Measurements from ENCODE around the gene ERC1.
"Not testable (repeated sequence)": the region's sequence is repeated elsewhere in the genome, so short reads cannot be mapped to it uniquely, and the experiment has no call there.

Gene ERC1

DNA sequence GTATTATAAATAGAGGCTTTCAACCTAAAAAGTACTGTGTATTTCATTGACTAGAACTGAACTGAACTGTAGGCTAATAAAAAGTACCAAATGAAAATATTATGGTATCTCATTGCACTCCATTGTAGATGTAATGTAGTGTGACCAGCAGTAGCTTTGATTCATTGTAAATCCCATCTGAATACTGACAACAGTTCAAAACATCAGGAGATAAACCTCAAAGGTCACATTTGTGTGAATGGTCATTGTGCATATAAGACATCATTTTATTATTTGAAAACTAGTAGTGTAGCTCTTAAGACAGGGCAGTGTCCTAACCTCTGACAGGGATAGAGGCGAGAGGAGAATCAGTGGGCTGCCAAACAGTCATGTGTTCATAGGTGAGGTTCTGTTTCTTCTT is 316.8 kb downstream of the ERC1 start:
- no peak for DNase-seq (ENCODE audit: insufficient read length, low spot score)
- FAIRE-seq, result no peak
- TF ChIP-seq POLR2A (IDR thresholded peaks at IDR 0.05; ENCODE audit: low read depth, low read length), result no peak
- TF ChIP-seq PAX5 (IDR thresholded peaks at IDR 0.05; ENCODE audit: insufficient read depth, low read length, severe bottlenecking), result no peak
- TF ChIP-seq POLR2AphosphoS5 (IDR thresholded peaks at IDR 0.05; ENCODE audit: low read depth, low read length), result no peak
- no peak for TF ChIP-seq TAF1 (IDR thresholded peaks at IDR 0.05; ENCODE audit: low read depth, low read length)
- no peak for TF ChIP-seq SPI1 (IDR thresholded peaks at IDR 0.05; ENCODE audit: low read depth, low read length)
- TF ChIP-seq POU2F2 (IDR thresholded peaks at IDR 0.05; ENCODE audit: low read depth, low read length), result no peak

DNA sequence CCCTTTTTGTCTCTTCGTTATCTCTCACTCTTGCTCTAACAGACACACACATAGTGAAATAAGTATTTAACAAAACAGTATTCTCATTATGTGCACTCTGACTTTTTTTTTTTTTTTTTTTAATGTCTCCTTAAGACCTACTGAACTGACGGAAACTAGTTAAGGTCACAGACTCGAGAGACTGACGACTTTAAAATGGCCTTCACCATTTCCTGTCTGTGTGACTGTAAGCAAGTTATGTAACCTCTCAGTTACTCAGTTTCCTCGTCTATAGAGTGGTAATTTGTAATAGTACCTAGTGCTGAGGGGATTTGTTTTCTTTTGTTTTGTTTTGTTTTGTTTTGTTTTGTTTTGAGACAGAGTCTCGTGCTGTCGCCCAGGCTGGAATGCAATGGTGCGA is 318.6 kb downstream of the ERC1 start:
- TF ChIP-seq POU2F2 (IDR thresholded peaks at IDR 0.05; ENCODE audit: low read depth, low read length) (no peak), POLR2AphosphoS5 (IDR thresholded peaks at IDR 0.05; ENCODE audit: low read depth, low read length) (no peak), PAX5 (IDR thresholded peaks at IDR 0.05; ENCODE audit: insufficient read depth, low read length, severe bottlenecking) (no peak), SPI1 (IDR thresholded peaks at IDR 0.05; ENCODE audit: low read depth, low read length) (no peak), TAF1 (IDR thresholded peaks at IDR 0.05; ENCODE audit: low read depth, low read length) (no peak), POLR2A (IDR thresholded peaks at IDR 0.05; ENCODE audit: low read depth, low read length) (no peak)
- FAIRE-seq (peak; percentile 5), DNase-seq (ENCODE audit: insufficient read length, low spot score) (no peak)

DNA sequence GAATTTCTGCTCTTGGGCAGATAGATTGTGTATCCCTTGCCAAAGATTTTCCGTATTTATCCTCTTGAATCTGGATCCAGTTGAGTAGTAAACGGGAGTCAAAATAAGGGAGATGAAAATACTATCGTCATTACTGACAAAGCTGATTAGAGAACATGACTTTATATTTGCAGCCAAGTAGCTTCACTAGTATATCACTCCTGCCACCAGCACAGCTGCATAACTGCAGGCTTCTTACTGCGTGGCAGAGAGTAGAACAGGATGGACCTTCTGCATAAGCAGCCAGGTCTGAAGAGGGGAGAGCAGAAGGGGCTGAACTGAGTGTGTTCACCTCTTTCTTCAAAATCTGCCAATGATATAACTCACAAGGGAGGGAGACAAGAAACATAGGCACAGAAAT is 319.6 kb downstream of the ERC1 start:
- DNase-seq (ENCODE audit: insufficient read length, low spot score), result no peak
- TF ChIP-seq TAF1 (IDR thresholded peaks at IDR 0.05; ENCODE audit: low read depth, low read length) (no peak), SPI1 (IDR thresholded peaks at IDR 0.05; ENCODE audit: low read depth, low read length) (no peak), POLR2AphosphoS5 (IDR thresholded peaks at IDR 0.05; ENCODE audit: low read depth, low read length) (no peak)
- peak; percentile 47 for FAIRE-seq

DNA sequence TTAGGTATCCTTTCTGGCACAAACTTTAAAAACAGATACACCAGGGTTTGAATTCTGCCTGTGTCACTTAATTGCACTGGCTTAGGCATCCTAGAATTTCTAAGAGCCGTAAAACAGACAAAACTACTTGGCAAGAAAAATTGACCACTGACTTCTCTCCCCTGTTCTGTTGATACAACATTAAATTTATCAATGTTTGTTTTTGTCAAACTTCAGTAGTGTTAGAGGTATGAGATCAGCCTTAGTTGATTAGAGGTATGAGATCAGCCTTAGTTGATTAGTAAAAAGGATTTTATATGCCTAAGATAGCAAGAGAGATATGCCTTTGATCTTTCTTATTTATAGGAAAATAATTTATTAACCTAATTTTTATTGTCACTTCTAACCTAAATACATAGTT is 320.1 kb downstream of the ERC1 start:
- no peak for DNase-seq (ENCODE audit: insufficient read length, low spot score)
- no peak for FAIRE-seq
- no peak for TF ChIP-seq SPI1 (IDR thresholded peaks at IDR 0.05; ENCODE audit: low read depth, low read length)
- no peak for TF ChIP-seq POLR2AphosphoS5 (IDR thresholded peaks at IDR 0.05; ENCODE audit: low read depth, low read length)
- no peak for TF ChIP-seq TAF1 (IDR thresholded peaks at IDR 0.05; ENCODE audit: low read depth, low read length)

DNA sequence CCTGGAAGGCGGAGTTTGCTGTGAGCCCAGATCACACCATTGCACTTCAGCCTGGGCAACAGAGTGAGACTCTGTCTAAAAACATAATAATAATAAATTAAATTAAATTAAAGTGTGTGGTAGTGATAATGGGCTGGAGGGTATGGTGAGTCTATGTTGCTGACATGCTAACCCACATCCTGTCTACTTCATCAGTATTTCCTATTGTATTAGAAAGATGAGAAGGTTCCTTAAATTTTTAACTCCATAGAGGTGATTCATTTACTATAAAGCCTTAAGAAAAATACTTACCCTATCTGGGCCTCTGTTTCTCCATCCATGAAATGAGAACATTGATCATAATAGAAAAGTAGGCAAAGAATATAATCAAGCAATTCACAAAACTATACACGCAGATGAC is 322.9 kb downstream of the ERC1 start:
- FAIRE-seq (no peak), DNase-seq (ENCODE audit: insufficient read length, low spot score) (no peak)
- no peak for TF ChIP-seq POLR2A (IDR thresholded peaks at IDR 0.05; ENCODE audit: low read depth, low read length)
- TF ChIP-seq SPI1 (IDR thresholded peaks at IDR 0.05; ENCODE audit: low read depth, low read length), result no peak
- TF ChIP-seq POU2F2 (IDR thresholded peaks at IDR 0.05; ENCODE audit: low read depth, low read length), result no peak
- TF ChIP-seq TAF1 (IDR thresholded peaks at IDR 0.05; ENCODE audit: low read depth, low read length), result no peak
- TF ChIP-seq PAX5 (IDR thresholded peaks at IDR 0.05; ENCODE audit: insufficient read depth, low read length, severe bottlenecking), result no peak
- no peak for TF ChIP-seq POLR2AphosphoS5 (IDR thresholded peaks at IDR 0.05; ENCODE audit: low read depth, low read length)

DNA sequence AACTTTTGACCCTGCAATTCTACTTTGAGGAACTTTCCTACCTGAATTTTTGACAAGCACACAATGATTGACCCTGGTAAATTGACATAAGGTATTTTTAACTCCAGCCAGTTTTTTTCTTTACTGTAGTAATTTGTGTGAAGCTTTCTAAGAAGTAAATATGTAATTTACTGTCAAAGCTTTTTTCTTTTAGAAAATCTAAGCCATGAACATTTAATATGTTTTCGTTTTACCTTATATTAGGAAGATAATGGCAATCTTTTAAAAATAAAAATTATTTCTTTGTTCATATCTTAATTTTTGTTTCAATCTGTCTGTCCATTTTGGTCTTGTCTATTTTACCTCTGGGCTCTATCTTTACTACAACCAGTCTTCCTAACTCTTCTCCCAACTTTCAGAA is 323.5 kb downstream of the ERC1 start:
- TF ChIP-seq POU2F2 (IDR thresholded peaks at IDR 0.05; ENCODE audit: low read depth, low read length) (no peak), POLR2AphosphoS5 (IDR thresholded peaks at IDR 0.05; ENCODE audit: low read depth, low read length) (no peak), PAX5 (IDR thresholded peaks at IDR 0.05; ENCODE audit: insufficient read depth, low read length, severe bottlenecking) (no peak)
- FAIRE-seq (no peak), DNase-seq (ENCODE audit: insufficient read length, low spot score) (no peak)

DNA sequence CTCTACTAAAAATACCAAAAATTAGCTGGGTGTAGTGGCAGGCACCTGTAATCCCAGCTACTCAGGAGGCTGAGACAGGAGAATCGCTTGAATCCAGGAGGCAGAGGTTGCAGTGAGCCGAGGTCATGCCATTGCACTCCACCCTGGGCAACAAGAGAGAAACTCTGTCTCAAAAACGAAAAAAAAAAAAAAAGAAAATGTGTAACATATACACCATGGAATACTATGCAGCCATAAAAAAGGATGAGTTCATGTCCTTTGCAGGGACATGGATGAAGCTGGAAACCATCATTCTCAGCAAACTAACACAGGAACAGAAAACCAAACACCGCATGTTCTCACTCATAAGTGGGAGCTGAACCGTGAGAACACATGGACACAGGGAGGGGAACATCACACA is 326.0 kb downstream of the ERC1 start:
- DNase-seq (ENCODE audit: insufficient read length, low spot score); FAIRE-seq: not testable (repeated sequence)

DNA sequence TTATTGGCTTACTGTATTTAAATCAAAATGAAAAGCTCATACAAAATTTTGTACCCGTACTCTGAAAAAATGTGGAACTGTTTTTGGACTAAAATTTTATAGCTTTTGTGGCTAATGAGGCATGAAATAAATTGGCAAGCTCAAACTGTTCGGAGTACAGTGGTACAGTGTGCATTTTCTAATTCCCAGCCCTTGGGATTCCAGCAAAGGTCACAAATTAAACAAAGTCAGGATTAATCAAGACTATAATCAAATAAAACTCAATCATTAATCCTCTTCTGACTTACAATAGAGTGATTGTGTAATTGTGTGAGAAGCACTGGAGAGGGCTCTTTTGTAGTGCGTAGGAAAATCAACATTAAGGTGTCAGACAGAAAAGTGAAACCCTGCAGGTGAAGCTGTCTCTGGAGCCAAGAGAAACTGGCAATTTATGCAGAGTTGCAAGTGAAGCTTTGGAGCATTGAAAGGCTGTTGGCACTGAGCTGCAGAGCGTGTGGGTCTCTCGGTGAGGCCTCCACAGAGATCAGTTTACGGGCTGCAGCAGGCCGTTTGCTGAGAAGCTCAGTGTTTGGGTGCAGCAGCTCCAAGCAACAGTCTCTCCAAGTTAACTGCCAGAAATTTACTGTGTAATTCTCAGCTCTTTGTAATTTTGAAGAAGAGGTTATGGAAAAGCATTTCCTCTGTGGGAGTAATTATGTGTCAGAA is 327.5 kb downstream of the ERC1 start:
- no peak for FAIRE-seq
- no peak for TF ChIP-seq POU2F2 (IDR thresholded peaks at IDR 0.05; ENCODE audit: low read depth, low read length)
- TF ChIP-seq PAX5 (IDR thresholded peaks at IDR 0.05; ENCODE audit: insufficient read depth, low read length, severe bottlenecking), result no peak
- TF ChIP-seq POLR2AphosphoS5 (IDR thresholded peaks at IDR 0.05; ENCODE audit: low read depth, low read length), result no peak
- TF ChIP-seq POLR2A (IDR thresholded peaks at IDR 0.05; ENCODE audit: low read depth, low read length), result no peak
- TF ChIP-seq TAF1 (IDR thresholded peaks at IDR 0.05; ENCODE audit: low read depth, low read length), result no peak
- TF ChIP-seq SPI1 (IDR thresholded peaks at IDR 0.05; ENCODE audit: low read depth, low read length), result no peak
- no peak for DNase-seq (ENCODE audit: insufficient read length, low spot score)

DNA sequence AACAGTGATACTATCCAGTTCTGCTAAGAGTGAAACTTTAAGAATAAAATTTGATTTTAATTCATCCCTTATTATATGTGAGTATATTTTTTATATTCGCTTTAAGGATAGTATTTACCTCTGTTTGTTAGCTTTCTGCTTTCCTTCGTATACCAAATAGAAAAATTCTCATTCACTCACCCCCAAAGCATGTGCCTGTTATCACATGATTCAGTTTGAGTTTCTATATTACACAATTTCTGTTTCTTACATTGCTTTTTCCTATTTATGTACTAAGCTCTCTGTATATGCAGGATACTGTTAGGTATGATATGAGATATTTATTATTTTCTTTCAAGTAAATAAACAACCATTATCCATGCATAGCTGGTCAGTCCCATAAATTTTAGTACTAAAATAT is 328.2 kb downstream of the ERC1 start:
- DNase-seq (ENCODE audit: insufficient read length, low spot score) (no peak), FAIRE-seq (no peak)
- TF ChIP-seq TAF1 (IDR thresholded peaks at IDR 0.05; ENCODE audit: low read depth, low read length), result no peak
- TF ChIP-seq POU2F2 (IDR thresholded peaks at IDR 0.05; ENCODE audit: low read depth, low read length), result no peak
- no peak for TF ChIP-seq POLR2AphosphoS5 (IDR thresholded peaks at IDR 0.05; ENCODE audit: low read depth, low read length)
- TF ChIP-seq PAX5 (IDR thresholded peaks at IDR 0.05; ENCODE audit: insufficient read depth, low read length, severe bottlenecking), result no peak
- TF ChIP-seq POLR2A (IDR thresholded peaks at IDR 0.05; ENCODE audit: low read depth, low read length), result no peak
- no peak for TF ChIP-seq SPI1 (IDR thresholded peaks at IDR 0.05; ENCODE audit: low read depth, low read length)

DNA sequence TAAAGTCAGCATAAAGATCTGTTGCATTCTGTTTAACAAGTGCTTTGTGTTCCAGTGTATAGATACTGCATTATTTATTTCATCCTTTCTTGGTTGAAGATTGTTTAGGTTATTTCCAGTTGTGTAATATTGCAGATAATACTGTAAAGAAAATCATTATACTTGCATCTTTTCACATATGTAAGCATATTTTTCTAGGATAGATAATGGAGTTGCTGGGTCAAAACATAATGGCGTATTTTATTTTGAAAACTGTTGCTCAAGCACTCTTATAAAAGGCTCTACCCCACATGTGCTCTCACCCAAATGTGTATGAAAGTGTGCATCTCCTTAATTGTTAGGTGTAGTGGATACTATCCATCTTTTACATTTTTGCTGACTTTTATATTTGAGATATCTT is 329.0 kb downstream of the ERC1 start:
- DNase-seq (ENCODE audit: insufficient read length, low spot score) (no peak), FAIRE-seq (no peak)
- TF ChIP-seq SPI1 (IDR thresholded peaks at IDR 0.05; ENCODE audit: low read depth, low read length) (no peak), PAX5 (IDR thresholded peaks at IDR 0.05; ENCODE audit: insufficient read depth, low read length, severe bottlenecking) (no peak), POU2F2 (IDR thresholded peaks at IDR 0.05; ENCODE audit: low read depth, low read length) (no peak), POLR2A (IDR thresholded peaks at IDR 0.05; ENCODE audit: low read depth, low read length) (no peak), TAF1 (IDR thresholded peaks at IDR 0.05; ENCODE audit: low read depth, low read length) (no peak), POLR2AphosphoS5 (IDR thresholded peaks at IDR 0.05; ENCODE audit: low read depth, low read length) (no peak)
